ENCODE measurements around the gene HDAC1. TPM values are rescaled to one million over a fixed set of nuclear protein-coding genes. Genes with fewer than 3 reads are reported as not detected.
"Not testable (repeated sequence)": the region's sequence is repeated elsewhere in the genome, so short reads cannot be mapped to it uniquely, and the experiment has no call there.

Gene HDAC1
- total RNA-seq, 1 donor from 2014 or later, result 36.9 TPM

DNA sequence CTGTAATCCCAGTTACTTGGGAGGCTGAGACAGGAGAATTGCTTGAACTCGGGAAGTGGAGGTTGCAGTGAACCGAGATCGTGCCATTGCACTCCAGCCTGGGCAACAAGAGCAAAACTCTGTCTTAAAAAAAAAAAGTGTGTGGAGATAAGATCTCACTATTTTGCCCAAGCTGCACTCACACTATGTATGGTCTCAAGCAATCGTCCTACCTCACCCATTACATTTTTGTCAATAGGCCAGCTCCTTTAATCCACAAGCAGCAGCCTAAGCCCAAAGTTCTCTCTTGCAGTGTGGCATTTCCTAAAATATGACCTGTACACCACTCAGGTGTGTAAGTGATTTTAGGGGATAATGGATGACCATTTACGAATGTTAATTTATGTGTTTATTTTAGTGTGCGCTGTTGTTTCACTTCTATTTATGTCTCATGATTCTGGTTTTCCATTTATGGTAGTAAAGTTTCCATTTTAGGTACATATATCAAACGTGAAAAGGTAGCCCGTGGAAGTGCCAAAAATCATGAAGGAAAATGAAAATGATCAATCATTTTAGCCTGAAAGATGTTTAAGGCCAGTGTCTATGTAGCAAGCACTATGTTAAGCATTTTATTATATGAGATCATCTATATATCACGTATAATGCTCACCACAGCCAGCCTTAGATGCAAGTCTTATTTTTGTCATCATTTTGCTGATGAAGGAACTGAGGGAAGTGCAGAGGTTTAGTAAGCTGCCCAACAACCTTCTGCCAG, 35.2 kb upstream of the HDAC1 start:
- Mint-ChIP-seq H3K27me3 (ENCODE audit: unreplicated experiment) (peaks cover 5% of the 10 kb centered on the region), H3K9me3 (ENCODE audit: unreplicated experiment) (no peaks in the 10 kb centered on the region), H3K27ac (ENCODE audit: unreplicated experiment) (no peak overlapping the region), H3K36me3 (ENCODE audit: unreplicated experiment) (no peaks in the 10 kb centered on the region), H3K4me1 (ENCODE audit: low read depth, unreplicated experiment) (peaks cover 4% of the 10 kb centered on the region), H3K4me3 (ENCODE audit: unreplicated experiment) (no peak overlapping the region)
- TF ChIP-seq, protein P1, sequence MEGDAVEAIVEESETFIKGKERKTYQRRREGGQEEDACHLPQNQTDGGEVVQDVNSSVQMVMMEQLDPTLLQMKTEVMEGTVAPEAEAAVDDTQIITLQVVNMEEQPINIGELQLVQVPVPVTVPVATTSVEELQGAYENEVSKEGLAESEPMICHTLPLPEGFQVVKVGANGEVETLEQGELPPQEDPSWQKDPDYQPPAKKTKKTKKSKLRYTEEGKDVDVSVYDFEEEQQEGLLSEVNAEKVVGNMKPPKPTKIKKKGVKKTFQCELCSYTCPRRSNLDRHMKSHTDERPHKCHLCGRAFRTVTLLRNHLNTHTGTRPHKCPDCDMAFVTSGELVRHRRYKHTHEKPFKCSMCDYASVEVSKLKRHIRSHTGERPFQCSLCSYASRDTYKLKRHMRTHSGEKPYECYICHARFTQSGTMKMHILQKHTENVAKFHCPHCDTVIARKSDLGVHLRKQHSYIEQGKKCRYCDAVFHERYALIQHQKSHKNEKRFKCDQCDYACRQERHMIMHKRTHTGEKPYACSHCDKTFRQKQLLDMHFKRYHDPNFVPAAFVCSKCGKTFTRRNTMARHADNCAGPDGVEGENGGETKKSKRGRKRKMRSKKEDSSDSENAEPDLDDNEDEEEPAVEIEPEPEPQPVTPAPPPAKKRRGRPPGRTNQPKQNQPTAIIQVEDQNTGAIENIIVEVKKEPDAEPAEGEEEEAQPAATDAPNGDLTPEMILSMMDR (IDR thresholded peaks at IDR 0.05; ENCODE audit: partially characterized antibody, unreplicated experiment), result no peak
- no peak for DNase-seq

DNA sequence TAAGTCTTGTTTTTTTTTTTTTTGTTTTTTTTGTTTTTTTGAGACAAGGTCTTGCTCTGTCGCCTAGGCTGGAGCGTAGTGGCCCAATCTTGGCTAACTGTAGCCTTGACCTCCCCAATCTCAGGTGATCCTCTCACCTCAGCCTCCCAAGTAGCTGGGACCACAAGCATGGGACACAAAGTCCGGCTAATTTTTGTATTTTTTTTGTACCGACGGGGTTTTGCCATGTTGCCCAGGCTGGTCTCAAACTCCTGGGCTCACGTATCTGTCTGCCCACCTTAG, 34.7 kb upstream of the HDAC1 start:
- TF ChIP-seq, protein P1 (IDR thresholded peaks at IDR 0.05; ENCODE audit: partially characterized antibody, unreplicated experiment), result no peak
- Mint-ChIP-seq H3K4me1 (ENCODE audit: low read depth, unreplicated experiment) (no peaks in the 10 kb centered on the region), H3K36me3 (ENCODE audit: unreplicated experiment) (no peaks in the 10 kb centered on the region), H3K27me3 (ENCODE audit: unreplicated experiment) (peaks cover 1% of the 10 kb centered on the region), H3K9me3 (ENCODE audit: unreplicated experiment) (no peaks in the 10 kb centered on the region), H3K4me3 (ENCODE audit: unreplicated experiment) (no peak overlapping the region), H3K27ac (ENCODE audit: unreplicated experiment) (no peak overlapping the region)
- DNase-seq, result no peak

DNA sequence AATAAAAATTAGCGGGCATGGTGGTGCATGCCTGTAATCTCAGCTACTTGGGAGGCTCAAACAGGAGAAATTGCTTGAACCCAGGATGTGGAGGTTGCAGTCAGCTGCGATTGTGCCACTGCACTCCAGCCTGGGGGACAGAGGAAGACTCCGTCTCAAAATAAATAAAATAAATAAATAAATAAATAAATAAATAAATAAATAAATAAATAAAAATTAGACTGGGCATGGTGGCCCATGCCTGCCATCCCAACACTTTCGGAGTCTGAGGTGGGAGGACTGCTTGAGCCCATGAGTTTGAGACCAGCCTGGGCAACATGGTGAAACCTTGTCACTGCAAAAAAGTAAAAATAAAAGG, 28.7 kb upstream of the HDAC1 start:
- H3K36me3 Mint-ChIP-seq (ENCODE audit: unreplicated experiment); H3K27me3 Mint-ChIP-seq (ENCODE audit: unreplicated experiment); H3K4me1 Mint-ChIP-seq (ENCODE audit: low read depth, unreplicated experiment); H3K27ac Mint-ChIP-seq (ENCODE audit: unreplicated experiment); H3K9me3 Mint-ChIP-seq (ENCODE audit: unreplicated experiment); DNase-seq; H3K4me3 Mint-ChIP-seq (ENCODE audit: unreplicated experiment): not testable (repeated sequence)

DNA sequence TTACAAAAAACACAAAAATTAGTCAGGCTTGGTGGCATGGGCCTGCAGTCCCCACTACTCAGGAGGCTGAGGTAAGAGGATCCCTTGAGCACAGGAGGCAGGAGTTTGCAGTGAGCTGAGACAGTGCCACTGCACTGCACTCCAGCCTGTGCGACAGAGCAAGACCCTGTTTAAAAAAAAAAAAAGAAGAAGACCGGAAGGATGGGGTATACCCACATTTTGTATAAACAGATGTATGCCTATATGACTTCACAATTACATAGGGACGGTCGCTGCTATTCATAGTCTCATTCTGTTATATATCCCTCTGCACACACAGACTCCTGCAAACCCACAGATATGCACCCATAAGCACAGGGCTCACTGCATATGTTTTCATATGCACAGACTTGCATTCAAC, 28.1 kb upstream of the HDAC1 start:
- no peaks in the 10 kb centered on the region for H3K36me3 Mint-ChIP-seq (ENCODE audit: unreplicated experiment)
- no peak overlapping the region for H3K27ac Mint-ChIP-seq (ENCODE audit: unreplicated experiment)
- H3K9me3 Mint-ChIP-seq (ENCODE audit: unreplicated experiment), result no peaks in the 10 kb centered on the region
- H3K27me3 Mint-ChIP-seq (ENCODE audit: unreplicated experiment), result peaks cover 1% of the 10 kb centered on the region
- peaks cover 5% of the 10 kb centered on the region for H3K4me1 Mint-ChIP-seq (ENCODE audit: low read depth, unreplicated experiment)
- no peak overlapping the region for H3K4me3 Mint-ChIP-seq (ENCODE audit: unreplicated experiment)
- TF ChIP-seq, protein P1 (IDR thresholded peaks at IDR 0.05; ENCODE audit: partially characterized antibody, unreplicated experiment), result no peak
- DNase-seq, result no peak

DNA sequence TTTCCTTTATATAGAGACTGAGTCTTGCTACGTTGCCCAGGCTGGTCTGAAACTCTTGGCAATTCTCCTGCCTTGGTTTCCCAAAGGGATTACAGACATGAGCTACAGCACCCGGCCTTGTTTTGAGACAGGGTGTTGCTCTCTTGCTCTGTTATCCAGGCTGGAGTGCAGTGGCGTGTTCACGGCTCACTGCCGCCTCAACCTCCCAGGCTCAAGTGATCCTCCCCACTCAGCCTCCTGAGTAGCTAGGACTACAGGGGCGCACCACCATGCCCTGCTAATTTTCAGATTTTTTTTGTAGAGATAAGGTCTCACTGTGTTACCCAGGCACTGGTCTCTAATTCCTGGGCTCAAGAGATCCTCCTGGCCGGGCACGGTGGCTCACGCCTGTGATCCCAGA, 26.0 kb upstream of the HDAC1 start:
- H3K27me3 Mint-ChIP-seq (ENCODE audit: unreplicated experiment), result no peaks in the 10 kb centered on the region
- no peaks in the 10 kb centered on the region for H3K36me3 Mint-ChIP-seq (ENCODE audit: unreplicated experiment)
- peaks cover 5% of the 10 kb centered on the region for H3K4me1 Mint-ChIP-seq (ENCODE audit: low read depth, unreplicated experiment)
- no peaks in the 10 kb centered on the region for H3K9me3 Mint-ChIP-seq (ENCODE audit: unreplicated experiment)
- H3K27ac Mint-ChIP-seq (ENCODE audit: unreplicated experiment), result no peak overlapping the region
- TF ChIP-seq, protein P1 (IDR thresholded peaks at IDR 0.05; ENCODE audit: partially characterized antibody, unreplicated experiment), result no peak
- no peak overlapping the region for H3K4me3 Mint-ChIP-seq (ENCODE audit: unreplicated experiment)
- DNase-seq, result no peak
